GM12874 (cell line): ENCODE measurements around the gene LRRC74B.

ENCODE experiments used
- CTCF ChIP-seq: IDR thresholded peaks from 2 replicates; pipeline ENCODE4 v1.5.1; 2011; ENCODE audit warnings: low read depth, mild to moderate bottlenecking, control low read depth, low read length, moderate library complexity; ENCODE audit not compliant: insufficient read depth

Gene LRRC74B

GRCh38 chr22:21032037-21032867 lies 13.5 kb upstream of the LRRC74B start, which contains the start of gene SLC7A4:
Gene SLC7A4, minus strand, starts transcription at chr22:21032561. Its CDS starts 749 bp downstream, at chr22:21031812.
- TF ChIP-seq CTCF = no peak

GRCh38 chr22:21032868-21033688 lies 12.7 kb upstream of the LRRC74B start:
- no peak for TF ChIP-seq CTCF

- TF ChIP-seq CTCF = no peak
Measured at GRCh38 chr22:21033895-21034294, 11.9 kb upstream of the LRRC74B start.

- TF ChIP-seq CTCF = no peak
Measured at GRCh38 chr22:21034989-21035388, 10.8 kb upstream of the LRRC74B start.

GRCh38 chr22:21038405-21038804 lies 7.3 kb upstream of the LRRC74B start:
- no peak for TF ChIP-seq CTCF

- TF ChIP-seq CTCF = no peak
Measured at GRCh38 chr22:21041937-21042336, 3.8 kb upstream of the LRRC74B start.

GRCh38 chr22:21042978-21043859 lies 2.5 kb upstream of the LRRC74B start:
- TF ChIP-seq CTCF = no peak
